Measurements from ENCODE around the gene TNIK.

DNA sequence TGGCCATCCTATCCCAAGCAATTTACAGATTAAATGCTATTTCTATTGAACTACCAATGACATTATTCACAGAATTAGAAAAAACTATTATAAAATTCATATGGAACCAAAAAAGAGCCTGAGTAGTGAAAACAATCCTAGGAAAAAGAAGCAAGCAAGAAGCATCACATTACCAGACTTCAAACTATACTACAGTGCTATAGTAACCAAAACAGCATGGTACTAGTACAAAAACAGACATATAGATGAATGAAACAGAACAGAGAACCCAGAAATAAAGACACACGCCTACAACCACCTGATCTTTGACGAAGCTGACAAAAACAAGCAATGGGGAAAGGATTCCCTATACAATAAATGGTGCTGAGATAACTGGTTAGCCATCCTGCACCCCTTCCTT lies 152.2 kb downstream of the TNIK start:
- TF ChIP-seq POLR2AphosphoS5 (IDR thresholded peaks at IDR 0.05; ENCODE audit: low read length): no peak
- no peak for TF ChIP-seq CREB1 (IDR thresholded peaks at IDR 0.05; ENCODE audit: low read depth)
- TF ChIP-seq CTCF (IDR thresholded peaks at IDR 0.05 in 2 of 3, conservative IDR thresholded peaks at IDR 0.05 in 1 of 3; ENCODE audit: control insufficient read depth in 2 of 3, extremely low read depth in 1 of 3, insufficient read depth in 1 of 3, low read depth in 3 of 3, low read length in 3 of 3): no peak
- TF ChIP-seq SREBF2 (IDR thresholded peaks at IDR 0.05; ENCODE audit: low read length): no peak
- no peak for TF ChIP-seq NRF1 (conservative IDR thresholded peaks at IDR 0.05; ENCODE audit: low read depth, low read length)
- TF ChIP-seq, protein P1, sequence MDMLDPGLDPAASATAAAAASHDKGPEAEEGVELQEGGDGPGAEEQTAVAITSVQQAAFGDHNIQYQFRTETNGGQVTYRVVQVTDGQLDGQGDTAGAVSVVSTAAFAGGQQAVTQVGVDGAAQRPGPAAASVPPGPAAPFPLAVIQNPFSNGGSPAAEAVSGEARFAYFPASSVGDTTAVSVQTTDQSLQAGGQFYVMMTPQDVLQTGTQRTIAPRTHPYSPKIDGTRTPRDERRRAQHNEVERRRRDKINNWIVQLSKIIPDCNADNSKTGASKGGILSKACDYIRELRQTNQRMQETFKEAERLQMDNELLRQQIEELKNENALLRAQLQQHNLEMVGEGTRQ (IDR thresholded peaks at IDR 0.05; ENCODE audit: borderline replicate concordance, low read depth, low read length): no peak

Data from GM12878 (cell line).